NCI-H1105 (cell line): ENCODE results near the gene PLEKHA1.

Experiments used
- DNase-seq: peaks from one replicate; lab custom pipeline; 2025; lab: John Stamatoyannopoulos, UW

The PLEKHA1 gene

DNA sequence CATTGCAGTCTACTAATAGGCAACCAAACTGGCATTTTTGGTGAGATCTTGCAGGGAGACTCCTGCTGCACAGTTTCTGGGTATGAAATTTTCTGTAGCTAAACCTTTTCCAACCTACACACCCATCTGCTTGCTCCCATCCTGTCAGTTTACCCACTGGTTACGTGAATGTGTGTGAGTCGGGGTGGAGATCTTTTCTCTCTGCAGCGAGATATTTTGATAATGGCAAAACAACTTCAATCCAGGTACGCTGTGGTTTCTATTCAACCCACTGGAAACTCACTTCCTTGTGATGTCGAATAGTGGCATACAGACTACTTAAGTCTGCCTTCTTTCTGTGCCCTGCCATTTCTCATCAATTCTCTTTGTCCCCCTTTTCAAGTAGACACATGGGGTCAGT, 4.5 kb downstream of the PLEKHA1 start:
- no peak for DNase-seq

GRCh38 chr10:122379537-122379936, 5.0 kb downstream of the PLEKHA1 start:
- DNase-seq = no peak

- DNase-seq = no peak
Measured at GRCh38 chr10:122380703-122381102, 6.2 kb downstream of the PLEKHA1 start.

- no peak for DNase-seq
Measured at GRCh38 chr10:122381680-122382079, 7.2 kb downstream of the PLEKHA1 start.

GRCh38 chr10:122386514-122386913, 12.0 kb downstream of the PLEKHA1 start:
- no peak for DNase-seq

GRCh38 chr10:122387572-122387971, 13.1 kb downstream of the PLEKHA1 start:
- DNase-seq = no peak

GRCh38 chr10:122388287-122388997, 13.9 kb downstream of the PLEKHA1 start:
- no peak for DNase-seq

GRCh38 chr10:122390271-122390670, 15.8 kb downstream of the PLEKHA1 start:
- DNase-seq = no peak

GRCh38 chr10:122390679-122391078, 16.2 kb downstream of the PLEKHA1 start:
- DNase-seq = no peak

- no peak for DNase-seq
Measured at GRCh38 chr10:122391875-122392274, 17.4 kb downstream of the PLEKHA1 start.

- DNase-seq = no peak
Measured at GRCh38 chr10:122392835-122393234, 18.3 kb downstream of the PLEKHA1 start.

GRCh38 chr10:122393288-122393687, 18.8 kb downstream of the PLEKHA1 start:
- no peak for DNase-seq

GRCh38 chr10:122402548-122403131, 28.1 kb downstream of the PLEKHA1 start:
- DNase-seq = no peak

DNA sequence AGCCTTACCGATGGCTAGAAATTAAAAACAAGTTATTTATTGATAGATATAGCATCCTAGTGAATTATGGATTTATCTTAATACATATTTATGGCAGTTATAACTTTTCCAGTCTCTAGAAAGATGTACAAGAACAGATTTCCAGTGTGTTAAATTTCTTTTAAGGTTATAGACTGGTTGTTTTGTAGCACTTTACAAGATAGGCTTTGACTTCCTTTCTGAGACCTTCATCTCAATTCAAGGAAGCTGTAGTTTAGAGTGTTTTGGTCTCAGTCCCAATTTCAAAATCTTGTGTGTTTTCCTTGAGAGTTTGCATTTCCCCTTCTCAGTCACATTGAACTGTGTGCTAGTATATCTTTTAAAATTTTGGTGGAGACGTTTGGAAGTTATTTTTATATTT, 30.1 kb downstream of the PLEKHA1 start:
- no peak for DNase-seq

GRCh38 chr10:122407375-122408125, 33.0 kb downstream of the PLEKHA1 start:
- DNase-seq = no peak

DNA sequence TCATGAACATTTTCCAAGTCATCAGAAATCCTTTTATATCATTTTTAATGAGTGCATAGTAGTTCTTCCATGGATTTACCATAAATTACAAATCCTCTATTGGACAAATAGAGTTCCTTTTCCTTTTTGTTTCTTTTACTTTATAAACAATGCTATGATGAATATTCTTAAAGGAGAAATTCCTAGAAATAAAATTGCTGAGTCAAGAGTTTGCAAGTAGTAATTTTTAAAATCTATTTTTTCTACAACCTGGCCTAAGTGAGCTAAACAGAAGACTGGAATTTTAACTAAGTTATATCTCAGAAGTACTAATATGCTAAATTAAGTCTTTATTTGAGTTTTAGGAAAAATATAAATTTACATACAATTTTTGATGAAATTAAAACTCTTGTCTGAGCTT, 38.8 kb downstream of the PLEKHA1 start:
- no peak for DNase-seq

DNA sequence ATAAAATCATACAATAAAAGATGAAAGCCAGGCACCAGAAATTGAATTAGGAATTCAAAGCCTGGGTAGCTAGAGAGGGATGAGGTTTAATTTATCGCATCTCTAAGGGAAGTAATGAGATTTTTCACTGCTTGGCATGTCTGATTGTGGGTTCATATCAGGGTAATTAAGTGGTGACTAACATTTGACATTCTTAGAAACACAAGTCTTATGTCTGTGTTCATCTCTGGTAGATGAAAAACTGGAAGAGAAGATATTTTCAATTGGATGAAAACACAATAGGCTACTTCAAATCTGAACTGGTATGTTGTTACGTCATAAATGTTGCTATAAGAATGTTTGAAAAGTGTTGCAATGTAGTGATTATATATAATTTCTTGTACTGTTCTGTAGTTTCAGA, 43.2 kb downstream of the PLEKHA1 start:
- no peak for DNase-seq

DNA sequence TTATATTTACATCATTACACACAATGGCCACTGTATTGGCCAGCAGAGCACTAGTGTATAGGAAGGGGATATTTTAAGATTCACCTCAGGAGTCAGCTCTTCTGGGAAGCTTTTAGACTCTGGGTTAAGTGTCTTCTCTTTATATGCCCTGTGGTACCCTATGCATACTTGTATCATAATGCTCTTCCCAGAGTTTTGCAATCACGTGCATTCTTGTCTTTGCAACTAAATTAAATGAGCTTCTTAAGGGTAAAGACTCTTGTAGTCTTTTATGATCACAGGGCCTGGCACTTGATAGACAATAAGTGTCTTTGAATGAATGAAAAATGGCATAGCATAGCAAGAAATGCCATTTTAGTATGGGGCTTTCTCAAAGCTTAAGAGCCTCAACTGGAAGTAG, 44.5 kb downstream of the PLEKHA1 start:
- DNase-seq = no peak

DNA sequence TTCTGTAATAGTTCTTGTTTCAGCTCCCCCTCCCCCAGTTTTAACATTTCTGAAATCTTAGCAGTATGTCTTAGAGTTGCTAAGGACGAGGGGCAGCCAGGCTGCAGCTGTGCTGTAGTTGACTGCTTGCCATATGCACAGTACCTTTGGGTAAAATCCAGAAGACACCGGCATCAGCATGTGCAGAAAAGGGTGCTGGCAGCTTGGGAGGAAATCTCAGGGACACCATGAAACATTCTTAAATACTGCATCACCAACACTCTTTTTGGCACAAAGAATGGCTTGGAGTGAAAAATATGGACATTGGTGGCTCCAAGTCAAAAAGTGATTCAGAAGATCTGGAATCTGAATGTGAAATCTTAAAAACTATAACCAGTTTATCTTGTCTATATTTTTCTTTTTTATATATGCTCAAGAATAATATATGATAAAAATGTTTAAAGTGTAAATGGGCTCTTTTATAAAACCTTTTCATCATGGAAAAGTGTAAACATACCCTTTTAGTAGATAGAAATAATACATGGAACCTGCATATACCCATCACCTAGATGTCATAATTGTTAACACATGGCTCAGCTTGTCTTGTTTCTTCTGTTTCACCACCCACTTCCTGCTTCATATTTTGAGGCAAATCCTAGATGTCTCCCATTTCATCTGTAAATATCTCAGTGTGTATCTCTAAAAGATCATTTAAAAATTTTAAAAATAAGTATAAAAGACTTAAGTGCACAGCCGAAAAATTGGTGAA, 45.5 kb downstream of the PLEKHA1 start:
- no peak for DNase-seq

- no peak for DNase-seq
Measured at GRCh38 chr10:122420624-122421007, 46.1 kb downstream of the PLEKHA1 start.

DNA sequence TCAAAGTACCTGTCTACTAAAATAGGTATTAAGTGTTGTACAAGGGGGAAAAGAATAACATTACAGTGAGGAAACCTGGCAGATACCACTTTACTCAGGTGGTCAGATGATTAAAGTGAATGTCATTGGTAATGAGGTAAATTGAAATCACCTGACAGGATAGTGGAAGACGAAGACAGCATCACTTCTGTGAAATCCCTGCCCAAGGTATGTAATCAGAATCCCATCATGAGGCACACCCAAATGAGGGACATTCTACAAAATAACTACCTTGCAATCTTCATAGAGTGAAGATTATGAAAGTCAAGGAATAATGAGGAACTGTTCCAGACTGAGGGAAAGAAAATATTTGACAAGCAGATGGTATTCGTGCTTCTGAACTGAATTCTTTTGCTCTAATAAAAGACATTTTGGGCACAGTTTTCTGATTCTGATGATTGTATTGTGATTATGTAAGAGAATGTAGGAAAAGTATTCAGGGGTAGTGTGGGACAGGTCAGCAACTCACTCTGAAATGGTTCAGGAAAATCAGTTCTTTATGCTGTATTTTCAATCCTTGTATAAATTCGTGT, 46.6 kb downstream of the PLEKHA1 start:
- no peak for DNase-seq

DNA sequence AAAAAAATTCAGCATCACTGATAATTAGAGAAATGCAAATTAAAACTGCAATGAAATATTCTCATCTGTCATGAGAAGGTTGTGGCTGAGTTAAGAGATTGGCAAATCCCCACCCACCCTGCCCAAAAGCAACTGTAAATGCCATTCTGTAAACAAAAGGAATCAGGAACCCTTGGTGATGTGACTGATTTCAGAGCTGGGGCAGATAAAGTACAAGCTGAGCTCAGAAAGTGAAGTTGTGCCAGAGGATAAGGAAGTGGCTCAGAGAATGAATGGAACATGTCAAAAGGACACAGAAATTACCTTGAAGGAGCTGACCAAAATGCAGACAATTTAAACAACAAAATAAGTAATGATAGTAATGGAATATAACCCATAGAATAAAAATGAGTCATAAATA, 47.2 kb downstream of the PLEKHA1 start:
- DNase-seq = no peak
